Measurements from ENCODE around the gene STAB2.

The STAB2 gene

DNA sequence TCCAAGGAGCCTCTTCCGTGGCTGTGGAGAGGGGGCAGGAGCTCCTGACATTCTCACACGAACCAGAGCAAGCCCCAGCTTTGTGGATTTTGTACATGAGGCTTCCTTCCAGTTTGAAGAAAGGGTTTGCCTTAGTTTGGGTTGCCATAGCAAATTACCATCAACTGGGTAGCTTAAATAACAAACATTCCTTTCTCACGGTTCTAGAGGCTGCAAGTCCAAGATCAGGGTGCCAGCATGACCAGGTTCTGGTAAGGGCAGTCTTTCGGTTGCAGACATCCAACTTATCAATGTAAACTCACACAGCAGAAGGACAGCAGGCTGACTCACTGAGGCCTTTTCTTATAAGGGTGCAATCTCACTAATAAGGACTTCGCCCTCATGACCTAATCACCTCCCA is 25.9 kb upstream of the STAB2 start:
- Histone ChIP-seq H3K36me3 (replicated peaks; ENCODE audit: low read depth, low read length) (peaks cover 5% of the 10 kb centered on the region), H3K4me1 (ENCODE audit: low read length) (no peaks in the 10 kb centered on the region), H3K4me2 (ENCODE audit: low read length) (no peak overlapping the region), H3K4me3 (ENCODE audit: low read length) (no peak overlapping the region), H3K27ac (ENCODE audit: low read length) (no peak overlapping the region), H3K9me3 (ENCODE audit: insufficient read depth, low read length) (peaks cover 10% of the 10 kb centered on the region; the same call in 1 of the 2 replicates), H3K79me2 (ENCODE audit: low read length) (no peaks in the 10 kb centered on the region), H2AFZ (ENCODE audit: low read depth, low read length) (no peak overlapping the region), H4K20me1 (ENCODE audit: insufficient read depth, low read length) (no peaks in the 10 kb centered on the region), H3K27me3 (ENCODE audit: low read depth, low read length) (no peaks in the 10 kb centered on the region), H3K9ac (ENCODE audit: low read length) (no peak overlapping the region)
- no peak for TF ChIP-seq EZH2phosphoT487 (IDR thresholded peaks at IDR 0.05; ENCODE audit: low read depth)
- TF ChIP-seq, protein P1, sequence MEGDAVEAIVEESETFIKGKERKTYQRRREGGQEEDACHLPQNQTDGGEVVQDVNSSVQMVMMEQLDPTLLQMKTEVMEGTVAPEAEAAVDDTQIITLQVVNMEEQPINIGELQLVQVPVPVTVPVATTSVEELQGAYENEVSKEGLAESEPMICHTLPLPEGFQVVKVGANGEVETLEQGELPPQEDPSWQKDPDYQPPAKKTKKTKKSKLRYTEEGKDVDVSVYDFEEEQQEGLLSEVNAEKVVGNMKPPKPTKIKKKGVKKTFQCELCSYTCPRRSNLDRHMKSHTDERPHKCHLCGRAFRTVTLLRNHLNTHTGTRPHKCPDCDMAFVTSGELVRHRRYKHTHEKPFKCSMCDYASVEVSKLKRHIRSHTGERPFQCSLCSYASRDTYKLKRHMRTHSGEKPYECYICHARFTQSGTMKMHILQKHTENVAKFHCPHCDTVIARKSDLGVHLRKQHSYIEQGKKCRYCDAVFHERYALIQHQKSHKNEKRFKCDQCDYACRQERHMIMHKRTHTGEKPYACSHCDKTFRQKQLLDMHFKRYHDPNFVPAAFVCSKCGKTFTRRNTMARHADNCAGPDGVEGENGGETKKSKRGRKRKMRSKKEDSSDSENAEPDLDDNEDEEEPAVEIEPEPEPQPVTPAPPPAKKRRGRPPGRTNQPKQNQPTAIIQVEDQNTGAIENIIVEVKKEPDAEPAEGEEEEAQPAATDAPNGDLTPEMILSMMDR (IDR thresholded peaks at IDR 0.05; ENCODE audit: low read depth, low read length): no peak

DNA sequence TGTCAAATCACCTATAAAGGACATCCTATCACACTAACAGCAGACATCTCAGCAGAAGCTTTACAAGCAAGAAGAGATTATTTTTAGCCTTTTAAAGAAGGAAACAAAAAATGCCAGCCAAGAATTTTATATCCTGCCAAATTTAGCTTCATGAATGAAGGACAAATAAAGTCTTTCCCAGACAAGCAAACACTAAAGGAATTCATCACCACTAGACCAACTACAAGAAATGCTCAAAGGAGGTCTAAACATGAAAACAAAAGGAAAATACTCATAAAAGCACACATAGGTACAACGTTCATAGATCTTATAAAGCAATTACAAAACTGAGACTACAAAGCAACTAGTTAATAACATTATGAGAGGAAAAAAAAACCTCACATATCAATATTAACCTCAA is 20.7 kb upstream of the STAB2 start:
- Histone ChIP-seq H3K4me1 (ENCODE audit: low read length) (no peaks in the 10 kb centered on the region), H3K36me3 (replicated peaks; ENCODE audit: low read depth, low read length) (peaks cover 8% of the 10 kb centered on the region), H2AFZ (ENCODE audit: low read depth, low read length) (no peak overlapping the region), H3K9ac (ENCODE audit: low read length) (no peak overlapping the region), H4K20me1 (ENCODE audit: insufficient read depth, low read length) (no peaks in the 10 kb centered on the region), H3K9me3 (ENCODE audit: insufficient read depth, low read length) (peaks cover 22% of the 10 kb centered on the region; the same call in 1 of the 2 replicates), H3K27ac (ENCODE audit: low read length) (no peak overlapping the region), H3K27me3 (ENCODE audit: low read depth, low read length) (no peaks in the 10 kb centered on the region), H3K79me2 (ENCODE audit: low read length) (no peaks in the 10 kb centered on the region), H3K4me3 (ENCODE audit: low read length) (no peak overlapping the region), H3K4me2 (ENCODE audit: low read length) (no peak overlapping the region)
- TF ChIP-seq EZH2phosphoT487 (IDR thresholded peaks at IDR 0.05; ENCODE audit: low read depth): no peak
- TF ChIP-seq, protein P1 (IDR thresholded peaks at IDR 0.05; ENCODE audit: low read depth, low read length): no peak

DNA sequence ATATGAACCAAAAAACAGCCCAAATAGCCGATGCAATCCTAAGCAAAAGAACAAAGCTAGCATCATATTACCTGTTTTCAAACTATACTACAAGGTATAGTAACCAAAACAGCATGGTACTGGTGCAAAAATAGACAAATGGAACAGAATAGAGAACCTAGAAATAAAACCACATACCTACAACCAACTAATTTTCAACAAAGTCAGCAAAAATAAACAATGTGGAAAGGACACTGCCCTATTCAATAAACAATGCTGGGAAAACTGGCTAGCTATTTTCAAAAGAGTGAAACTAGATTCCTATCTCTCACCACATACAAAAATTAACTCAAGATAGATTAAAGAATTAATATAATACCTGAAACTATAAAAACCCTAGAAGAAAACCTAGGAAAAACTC is 17.8 kb upstream of the STAB2 start:
- Histone ChIP-seq H3K27me3 (ENCODE audit: low read depth, low read length) (no peaks in the 10 kb centered on the region), H3K4me2 (ENCODE audit: low read length) (no peak overlapping the region), H3K9me3 (ENCODE audit: insufficient read depth, low read length) (peaks cover 22% of the 10 kb centered on the region; the same call in 1 of the 2 replicates), H3K79me2 (ENCODE audit: low read length) (no peaks in the 10 kb centered on the region), H3K27ac (ENCODE audit: low read length) (no peak overlapping the region), H4K20me1 (ENCODE audit: insufficient read depth, low read length) (no peaks in the 10 kb centered on the region), H3K9ac (ENCODE audit: low read length) (no peak overlapping the region), H3K4me3 (ENCODE audit: low read length) (no peak overlapping the region), H2AFZ (ENCODE audit: low read depth, low read length) (no peak overlapping the region), H3K36me3 (replicated peaks; ENCODE audit: low read depth, low read length) (peaks cover 8% of the 10 kb centered on the region), H3K4me1 (ENCODE audit: low read length) (no peaks in the 10 kb centered on the region)
- no peak for TF ChIP-seq EZH2phosphoT487 (IDR thresholded peaks at IDR 0.05; ENCODE audit: low read depth)
- TF ChIP-seq, protein P1 (IDR thresholded peaks at IDR 0.05; ENCODE audit: low read depth, low read length): no peak

DNA sequence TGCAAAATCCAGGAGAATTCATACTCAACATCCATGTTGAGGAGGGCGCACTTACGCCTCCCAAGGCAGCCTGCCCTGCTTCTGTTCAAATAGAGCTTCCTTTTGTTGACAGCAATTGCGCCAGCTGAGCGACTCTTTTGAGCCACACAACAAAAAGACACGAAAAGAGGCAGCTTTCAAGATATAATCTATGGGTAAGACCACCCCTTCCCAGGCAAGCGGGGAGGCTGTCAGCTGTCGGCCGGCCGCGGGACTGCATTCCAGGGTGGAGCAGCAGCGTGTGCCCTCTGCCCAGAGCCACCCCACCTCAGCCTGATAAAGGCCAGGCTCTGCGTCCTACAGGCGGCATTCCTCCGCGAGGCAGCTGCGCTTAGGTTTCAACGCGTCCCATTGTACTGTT is 15.8 kb upstream of the STAB2 start:
- H3K9ac ChIP-seq (ENCODE audit: low read length): no peak overlapping the region
- H3K4me1 ChIP-seq (ENCODE audit: low read length): peaks cover 13% of the 10 kb centered on the region
- H3K4me3 ChIP-seq (ENCODE audit: low read length): no peak overlapping the region
- no peak for TF ChIP-seq EZH2phosphoT487 (IDR thresholded peaks at IDR 0.05; ENCODE audit: low read depth)
- TF ChIP-seq, protein P1 (IDR thresholded peaks at IDR 0.05; ENCODE audit: low read depth, low read length): no peak
- H3K9me3 ChIP-seq (ENCODE audit: insufficient read depth, low read length): peaks cover 11% of the 10 kb centered on the region; the same call in 1 of the 2 replicates
- no peaks in the 10 kb centered on the region for H3K27me3 ChIP-seq (ENCODE audit: low read depth, low read length)
- H3K27ac ChIP-seq (ENCODE audit: low read length): no peak overlapping the region
- no peak overlapping the region for H3K4me2 ChIP-seq (ENCODE audit: low read length)
- no peaks in the 10 kb centered on the region for H3K79me2 ChIP-seq (ENCODE audit: low read length)
- no peak overlapping the region for H2AFZ ChIP-seq (ENCODE audit: low read depth, low read length)
- no peaks in the 10 kb centered on the region for H4K20me1 ChIP-seq (ENCODE audit: insufficient read depth, low read length)
- peaks cover 2% of the 10 kb centered on the region for H3K36me3 ChIP-seq (replicated peaks; ENCODE audit: low read depth, low read length)
